Measurements from ENCODE around the gene MYF5.

MYF5 gene

DNA sequence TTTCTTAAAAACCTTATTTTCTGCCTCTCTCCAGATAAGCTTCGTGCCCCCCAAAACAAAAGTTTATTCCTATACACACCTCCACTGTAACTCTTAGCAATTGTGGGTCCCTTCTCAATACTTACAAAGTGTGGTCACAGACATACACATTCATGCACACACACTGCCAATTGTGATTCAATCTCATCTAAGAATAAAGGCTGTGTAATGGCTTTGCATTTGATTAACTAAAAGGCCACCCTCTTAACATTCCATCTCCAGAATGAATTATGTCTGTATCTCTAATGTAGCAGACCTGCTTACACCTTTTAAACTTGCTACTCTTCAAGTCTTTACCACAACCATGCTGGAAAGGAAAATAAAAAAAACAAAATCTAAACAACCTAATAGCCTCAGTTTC, 49.5 kb downstream of the MYF5 start:
- no peak for DNase-seq (ENCODE audit: low spot score)

DNA sequence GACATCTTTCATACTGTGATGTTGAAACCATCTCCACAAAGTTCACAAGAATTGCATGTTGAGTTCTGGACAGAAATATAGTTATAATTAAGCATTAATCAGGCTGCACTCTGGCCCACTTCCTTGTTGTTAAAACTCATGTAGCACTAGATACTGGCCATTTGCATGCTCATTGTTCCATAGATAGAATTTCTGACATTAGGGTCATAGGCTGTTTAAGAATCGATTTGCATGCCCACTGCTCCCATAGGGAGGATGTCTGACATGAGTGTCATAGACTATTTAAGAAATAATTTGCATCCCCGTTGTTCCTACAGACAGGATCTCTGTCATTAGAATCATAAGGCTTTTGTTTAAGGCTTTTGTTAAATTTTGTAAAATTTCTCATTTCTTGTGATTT, 50.2 kb downstream of the MYF5 start:
- DNase-seq (ENCODE audit: low spot score), result no peak
